ENCODE measurements around the gene CFL1. TPM values are rescaled to one million over a fixed set of nuclear protein-coding genes. Genes with fewer than 3 reads are reported as not detected.

CFL1 gene
- total RNA-seq: 951 and 1,471 TPM in 2 replicates

GRCh38 chr11:65857853-65858680, at the start of gene CFL1:
Gene CFL1 (minus strand): TSS chr11:65858180. CDS start chr11:65858099, 81 bp downstream.

GRCh38 chr11:65900125-65900898, 42.3 kb upstream of the CFL1 start, which contains the start of gene FOSL1:
Gene FOSL1 (minus strand): TSS chr11:65900388. CDS start chr11:65900339, 49 bp downstream.

DNA sequence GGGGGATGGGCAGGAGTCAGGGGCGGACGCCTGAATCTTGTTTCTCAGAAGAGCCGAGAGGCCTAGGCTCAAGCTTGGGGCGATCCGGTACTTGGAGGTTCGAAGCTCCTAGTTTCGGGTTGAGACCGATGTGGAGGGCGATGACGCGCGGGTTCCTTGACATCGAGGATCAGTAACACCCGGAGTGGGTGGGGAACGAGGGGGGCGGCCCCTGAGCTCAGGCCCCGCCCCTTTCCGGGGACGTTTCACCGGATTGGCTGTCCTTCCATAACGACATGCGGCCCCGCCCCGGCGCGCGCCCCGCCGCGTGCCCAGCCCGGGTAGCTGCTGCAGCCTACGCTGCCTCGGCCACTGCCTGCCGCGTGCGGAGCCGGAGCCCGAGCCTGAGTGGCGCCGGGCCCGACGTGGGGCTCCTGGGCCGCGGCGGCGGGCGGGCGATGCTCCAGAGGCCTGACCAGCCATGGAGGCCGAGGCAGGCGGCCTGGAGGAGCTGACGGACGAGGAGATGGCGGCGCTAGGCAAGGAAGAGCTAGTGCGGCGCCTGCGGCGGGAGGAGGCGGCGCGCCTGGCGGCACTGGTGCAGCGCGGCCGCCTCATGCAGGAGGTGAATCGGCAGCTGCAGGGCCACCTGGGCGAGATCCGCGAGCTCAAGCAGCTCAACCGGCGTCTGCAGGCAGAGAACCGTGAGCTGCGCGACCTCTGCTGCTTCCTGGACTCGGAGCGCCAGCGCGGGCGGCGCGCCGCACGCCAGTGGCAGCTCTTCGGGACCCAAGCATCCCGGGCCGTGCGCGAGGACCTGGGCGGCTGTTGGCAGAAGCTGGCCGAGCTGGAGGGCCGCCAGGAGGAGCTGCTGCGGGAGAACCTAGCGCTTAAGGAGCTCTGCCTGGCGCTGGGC, 32.6 kb upstream of the CFL1 start, which contains the start of gene CCDC85B:
CCDC85B (plus strand) TSS at position 350 of the 895 bp plus-strand sequence; CDS start at position 461, 111 bp downstream.

GRCh38 chr11:65888163-65888814, 30.3 kb upstream of the CFL1 start, which contains the start of gene FIBP:
Gene FIBP (minus strand): TSS chr11:65888471. CDS start chr11:65888418, 53 bp downstream.

DNA sequence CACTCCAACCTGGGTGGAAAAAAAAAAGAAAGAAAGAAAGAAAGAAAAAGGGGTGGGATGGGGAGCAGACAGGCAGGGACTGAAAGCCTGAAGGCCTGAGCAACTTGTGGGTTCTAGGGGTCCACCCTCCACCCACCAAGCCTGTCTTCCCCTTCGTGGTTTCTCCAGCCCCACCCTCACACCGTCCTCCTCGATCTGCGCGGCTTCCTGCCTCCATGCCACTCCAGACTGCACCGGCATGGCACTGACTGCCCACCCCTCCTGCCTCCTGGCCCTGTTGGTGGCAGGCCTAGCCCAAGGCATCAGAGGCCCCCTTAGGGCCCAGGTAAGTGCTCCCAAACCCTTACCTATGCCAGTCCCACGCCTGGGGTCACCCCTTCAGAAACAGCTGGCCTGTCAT, 21.6 kb upstream of the CFL1 start, which contains the start of gene CTSW:
CTSW (plus strand) TSS at position 221 of the 400 bp plus-strand sequence; CDS start at position 239, 18 bp downstream.

DNA sequence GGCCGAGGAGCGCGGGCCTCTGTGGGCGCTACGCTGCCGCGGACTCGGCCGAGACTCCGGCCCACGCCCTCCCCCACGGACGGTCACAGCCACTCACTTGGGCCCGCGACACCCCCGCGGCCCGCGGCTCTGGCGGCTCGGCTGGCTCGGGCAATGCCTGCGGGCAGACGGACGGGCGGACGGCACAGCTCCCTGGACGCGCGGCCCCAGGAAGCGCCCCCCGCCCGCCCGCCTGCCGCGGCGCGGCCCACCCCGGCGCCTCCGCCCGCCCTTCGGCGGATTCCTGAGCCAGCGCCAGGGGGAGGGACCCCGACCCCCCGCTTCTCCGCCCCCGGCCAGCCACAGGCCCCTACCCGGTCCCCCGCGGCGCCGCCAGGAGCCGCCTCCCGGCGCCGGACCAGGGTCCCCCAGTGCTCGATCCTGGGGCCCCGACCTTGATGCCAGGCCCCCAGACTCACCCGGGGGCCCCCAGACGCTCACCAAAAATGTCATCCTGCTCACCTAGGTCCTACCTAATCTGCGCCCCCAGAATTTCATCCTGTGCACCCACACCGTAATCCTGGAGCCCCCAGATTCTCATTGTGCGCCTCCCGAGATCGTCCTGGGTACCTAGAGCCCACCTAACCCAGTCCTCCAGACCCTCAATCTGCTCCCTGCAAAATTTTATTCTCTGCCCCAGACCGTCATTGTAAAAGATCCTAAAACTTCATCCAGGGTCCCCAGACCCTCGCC, 14.8 kb upstream of the CFL1 start, which contains the start of gene EFEMP2:
EFEMP2 (minus strand) TSS at position 215 of the 732 bp plus-strand sequence. CDS start 446 bp downstream, outside the sequence.

GRCh38 chr11:65860278-65861164, 2.5 kb upstream of the CFL1 start, which contains the start of gene MUS81:
Gene MUS81 (plus strand): TSS chr11:65860433. CDS start chr11:65860754, 321 bp downstream.

GRCh38 chr11:65833297-65834030, 24.5 kb downstream of the CFL1 start, which contains the start of gene SNX32:
Gene SNX32 (plus strand): TSS chr11:65833963. CDS start chr11:65834066, 103 bp downstream.

Other genes starting within 250 kb of the CFL1 start
- 25.8 and 26.3 TPM in 2 replicates for gene MAP3K11, start 244.0 kb downstream of the CFL1 start, total RNA-seq
- 22.7 and 30.8 TPM in 2 replicates for gene PCNX3, start 242.4 kb downstream of the CFL1 start, total RNA-seq
- 25.1 and 25.2 TPM in 2 replicates for gene SIPA1, start 220.1 kb downstream of the CFL1 start, total RNA-seq
- gene RELA, start 195.3 kb downstream of the CFL1 start, total RNA-seq: 9.3 and 23.8 TPM in 2 replicates
- 45.4 and 47.3 TPM in 2 replicates for gene KAT5, start 145.9 kb downstream of the CFL1 start, total RNA-seq
- 32.9 and 57.7 TPM in 2 replicates for gene RNASEH2C, start 137.4 kb downstream of the CFL1 start, total RNA-seq
- 7.1 and 10.6 TPM in 2 replicates for gene AP5B1, start 77.2 kb downstream of the CFL1 start, total RNA-seq
- gene OVOL1, start 71.1 kb downstream of the CFL1 start, total RNA-seq: not detected in 2 replicates
- gene SNX32, start 24.2 kb downstream of the CFL1 start, total RNA-seq: 1.2 and 3.1 TPM in 2 replicates
- gene MUS81, start 2.3 kb upstream of the CFL1 start, total RNA-seq: 47.6 and 51.9 TPM in 2 replicates
- 56.3 and 157 TPM in 2 replicates for gene EFEMP2, start 14.6 kb upstream of the CFL1 start, total RNA-seq
- not detected in 2 replicates for gene CTSW, start 21.7 kb upstream of the CFL1 start, total RNA-seq
- 204 and 244 TPM in 2 replicates for gene FIBP, start 30.3 kb upstream of the CFL1 start, total RNA-seq
- gene CCDC85B, start 32.5 kb upstream of the CFL1 start, total RNA-seq: 168 and 233 TPM in 2 replicates
- 19.9 and 24.3 TPM in 2 replicates for gene FOSL1, start 42.2 kb upstream of the CFL1 start, total RNA-seq
- gene C11orf68, start 60.9 kb upstream of the CFL1 start, total RNA-seq: 30.1 and 37.4 TPM in 2 replicates
- 255 and 434 TPM in 2 replicates for gene DRAP1, start 61.2 kb upstream of the CFL1 start, total RNA-seq
- gene TSGA10IP, start 87.3 kb upstream of the CFL1 start, total RNA-seq: 0.33 TPM in 1 of 2 replicates, not detected in the other
- gene SART1, start 103.6 kb upstream of the CFL1 start, total RNA-seq: 51.1 and 57.1 TPM in 2 replicates
- gene EIF1AD, start 144.0 kb upstream of the CFL1 start, total RNA-seq: 28.2 and 29.3 TPM in 2 replicates
- 17.5 and 26.5 TPM in 2 replicates for gene BANF1, start 144.3 kb upstream of the CFL1 start, total RNA-seq
- gene CST6, start 153.8 kb upstream of the CFL1 start, total RNA-seq: 0.17 TPM in 1 of 2 replicates, not detected in the other
- under 0.01 TPM in 1 of 2 replicates, not detected in the other for gene CATSPER1, start 168.3 kb upstream of the CFL1 start, total RNA-seq
- not detected in 2 replicates for gene GAL3ST3, start 191.0 kb upstream of the CFL1 start, total RNA-seq
- 163 and 165 TPM in 2 replicates for gene SF3B2, start 194.2 kb upstream of the CFL1 start, total RNA-seq
- 31.3 and 46.0 TPM in 2 replicates for gene PACS1, start 212.1 kb upstream of the CFL1 start, total RNA-seq

All from smooth muscle cell of trachea (primary cell).